B cell (primary cell): ENCODE measurements around the gene UBE2U. TPM values are rescaled to one million over a fixed set of nuclear protein-coding genes. Genes with fewer than 3 reads are reported as not detected.

Experiments
- ATAC-seq: fragments of 200-7000 bp; cut with Tn5 transposase; one replicate; pipeline ENCODE4 v1.10.0; 2021; ENCODE audit warnings: low read depth, mild to moderate bottlenecking, moderate number of reproducible peaks, moderate library complexity
- CTCF ChIA-PET: fragments of 350-600 bp; sonication (Branson Sonifier 250); formaldehyde crosslinking; loops from one replicate; lab custom pipeline; 2021; ENCODE audit warnings: antibody characterized with exemption, inconsistent platforms; lab: Charles Lee
- POLR2A ChIA-PET: fragments of 350-600 bp; sonication (Branson Sonifier 250); formaldehyde crosslinking; loops from one replicate; lab custom pipeline; 2021; ENCODE audit warnings: antibody characterized with exemption; lab: Charles Lee
- DNase-seq: peaks from one replicate; pipeline ENCODE4 v3.0.0; 2013
- H2AFZ ChIP-seq: 2 replicates; pipeline ENCODE4 v1.6.1; 2012; ENCODE audit warnings: mild to moderate bottlenecking, low read depth, low read length; ENCODE audit not compliant: insufficient read depth, poor library complexity, severe bottlenecking
- H3K27ac ChIP-seq, 2 donors: 1 replicate in 1 of 2; 2 replicates in 1 of 2; pipeline ENCODE4 v1.5.1; 2012 to 2013; ENCODE audit warnings: low read length in 2 of 2, mild to moderate bottlenecking in 2 of 2, moderate library complexity in 1 of 2
- H3K27me3 ChIP-seq, 4 experiments: fragments of 200-600 bp in 1 of 4; sonication (generic) in 1 of 4; replicated peaks in 1 of 4; 1 replicate in 2 of 4; 2 replicates in 2 of 4; pipeline versions ENCODE4 v1.6.1 to v1.7.0; 2013 to 2016; ENCODE audit warnings: low read length in 3 of 4, mild to moderate bottlenecking in 2 of 4, mixed read lengths in 1 of 4, moderate library complexity in 1 of 4; ENCODE audit not compliant: insufficient read depth in 4 of 4, control insufficient read depth in 3 of 4; ENCODE audit errors: control extremely low read depth in 1 of 4
- H3K36me3 ChIP-seq, 2 experiments: replicated peaks in 1 of 2; 1 replicate in 1 of 2; 2 replicates in 1 of 2; pipeline versions ENCODE4 v1.6.1 to v1.7.1; 2013; ENCODE audit warnings: low read length in 1 of 2; ENCODE audit not compliant: insufficient read depth in 2 of 2, control insufficient read depth in 1 of 2; ENCODE audit errors: control extremely low read depth in 1 of 2, extremely low read depth in 1 of 2
- H3K4me1 ChIP-seq, 2 donors: fragments of 200-600 bp in 1 of 2; sonication (generic) in 1 of 2; 1 replicate in 1 of 2; 2 replicates in 1 of 2; pipeline versions ENCODE4 v1.5.1 to v1.6.1; 2013 to 2017; ENCODE audit warnings: low read length in 2 of 2; ENCODE audit not compliant: control insufficient read depth in 2 of 2, insufficient read depth in 2 of 2
- H3K4me2 ChIP-seq: replicated peaks from 2 replicates; pipeline ENCODE3; 2012; ENCODE audit warnings: mild to moderate bottlenecking, low read depth, low read length; ENCODE audit not compliant: poor library complexity, severe bottlenecking
- H3K4me3 ChIP-seq, 5 experiments: fragments of 200-600 bp in 1 of 5; sonication (generic) in 1 of 5; 1 replicate in 3 of 5; 2 replicates in 2 of 5; pipeline versions ENCODE4 v1.5.1 to v1.7.0; 2011 to 2016; ENCODE audit warnings: low read length in 4 of 5, mild to moderate bottlenecking in 4 of 5, low read depth in 2 of 5, control low read depth in 1 of 5, moderate library complexity in 1 of 5; ENCODE audit not compliant: insufficient read depth in 1 of 5; ENCODE audit errors: control extremely low read depth in 1 of 5, extremely low read depth in 1 of 5
- H3K79me2 ChIP-seq: fragments of 200-600 bp; sonication (generic); one replicate; pipeline ENCODE4 v1.6.0; 2016; ENCODE audit warnings: low read length; ENCODE audit not compliant: control insufficient read depth, insufficient read depth
- H3K9ac ChIP-seq: fragments of 200-600 bp; sonication (generic); 2 replicates; pipeline ENCODE4 v1.6.1; 2017; ENCODE audit warnings: mild to moderate bottlenecking, low read length, moderate library complexity
- H3K9me3 ChIP-seq, 3 donors: one replicate each; pipeline versions ENCODE4 v1.6.1 to v1.7.1; 2013; ENCODE audit warnings: low read length in 2 of 3; ENCODE audit not compliant: control insufficient read depth in 2 of 3, insufficient read depth in 1 of 3; ENCODE audit errors: control extremely low read depth in 1 of 3
- H4K20me1 ChIP-seq: 2 replicates; pipeline ENCODE4 v1.6.0; 2012; ENCODE audit warnings: mild to moderate bottlenecking, low read length; ENCODE audit not compliant: insufficient read depth, control insufficient read depth, poor library complexity, severe bottlenecking
- H3K27ac Mint-ChIP-seq: one replicate; pipeline ENCODE4 v1.8.0; 2021; ENCODE audit warnings: mixed read lengths
- H3K27me3 Mint-ChIP-seq: one replicate; pipeline ENCODE4 v1.8.0; 2021; ENCODE audit warnings: mixed read lengths
- H3K4me1 Mint-ChIP-seq: one replicate; pipeline ENCODE4 v1.8.0; 2021; ENCODE audit warnings: mixed read lengths
- H3K4me3 Mint-ChIP-seq: one replicate; pipeline ENCODE4 v1.8.0; 2021; ENCODE audit warnings: mixed read lengths
- H3K9me3 Mint-ChIP-seq: one replicate; pipeline ENCODE4 v1.8.0; 2022; ENCODE audit warnings: mixed read lengths; ENCODE audit not compliant: insufficient read depth
- EZH2 ChIP-seq: IDR thresholded peaks from 2 replicates; pipeline ENCODE4 v1.6.1; 2012; ENCODE audit warnings: borderline replicate concordance, low read depth, mild to moderate bottlenecking, moderate library complexity, low read length; ENCODE audit not compliant: insufficient read depth, poor library complexity, severe bottlenecking
- WGBS: methylation state at CpG from one replicate; pipeline ENCODE4 v1.1.5; 2013; ENCODE audit warnings: missing lambda C conversion rate; ENCODE audit not compliant: insufficient coverage; 5-methylcytosine and 5-hydroxymethylcytosine counted together
- intact Hi-C: fragments of 100-400 bp; cut with micrococcal nuclease; formaldehyde crosslinking; loops from one replicate; pipeline ENCODE4 v1.10.0; 2022
- polyA plus RNA-seq: library from polyadenylated mRNA; depleted of rRNA; stranded (reverse); fragments of >200 nt; gene quantifications from 2 replicates; pipeline ENCODE4 v1.2.3, GENCODE V29; 2012
- total RNA-seq, 2 donors: library from RNA; stranded (reverse); fragments of 120-200 nt in 1 of 2; gene quantifications; 1 replicate in 1 of 2; 2 replicates in 1 of 2; pipeline versions ENCODE4 v1.2.3 to v1.2.4, GENCODE V29; 2013 to 2022
- TF ChIP-seq, protein P1 (sequence below): fragments of 200-600 bp; IDR thresholded peaks from one replicate; pipeline ENCODE4 v1.8.0; 2022; ENCODE audit warnings: antibody characterized with exemption, mild to moderate bottlenecking

UBE2U gene
- total and polyA plus RNA-seq, 2 donors (not counting 1 experiment from before 2014, with no cell fraction given): not detected

GRCh38 chr1:64212031-64212430 is 8.6 kb downstream of the UBE2U start:
- no peak for ATAC-seq
- Histone ChIP-seq H3K9me3 (no peaks in the 10 kb centered on the region), H3K79me2 (no peaks in the 10 kb centered on the region), H3K9ac (no peak overlapping the region), H3K4me2 (no peak overlapping the region), H3K36me3 (no peaks in the 10 kb centered on the region), H3K27ac (no peak overlapping the region), H2AFZ (no peak overlapping the region), H3K4me3 (no peak overlapping the region), H3K4me1 (no peaks in the 10 kb centered on the region), H4K20me1 (no peaks in the 10 kb centered on the region), H3K27me3 (no peaks in the 10 kb centered on the region)
- no peaks in the 10 kb centered on the region for H3K4me1 Mint-ChIP-seq
- DNase-seq: no peak
- no peak overlapping the region for H3K4me3 Mint-ChIP-seq
- intact Hi-C loops: no loop called here
- ChIA-PET CTCF (no interaction called here), POLR2A (no interaction called here)
- no peak overlapping the region for H3K27ac Mint-ChIP-seq
- no peaks in the 10 kb centered on the region for H3K9me3 Mint-ChIP-seq
- peaks cover 16% of the 10 kb centered on the region for H3K27me3 Mint-ChIP-seq
- TF ChIP-seq, protein P1, sequence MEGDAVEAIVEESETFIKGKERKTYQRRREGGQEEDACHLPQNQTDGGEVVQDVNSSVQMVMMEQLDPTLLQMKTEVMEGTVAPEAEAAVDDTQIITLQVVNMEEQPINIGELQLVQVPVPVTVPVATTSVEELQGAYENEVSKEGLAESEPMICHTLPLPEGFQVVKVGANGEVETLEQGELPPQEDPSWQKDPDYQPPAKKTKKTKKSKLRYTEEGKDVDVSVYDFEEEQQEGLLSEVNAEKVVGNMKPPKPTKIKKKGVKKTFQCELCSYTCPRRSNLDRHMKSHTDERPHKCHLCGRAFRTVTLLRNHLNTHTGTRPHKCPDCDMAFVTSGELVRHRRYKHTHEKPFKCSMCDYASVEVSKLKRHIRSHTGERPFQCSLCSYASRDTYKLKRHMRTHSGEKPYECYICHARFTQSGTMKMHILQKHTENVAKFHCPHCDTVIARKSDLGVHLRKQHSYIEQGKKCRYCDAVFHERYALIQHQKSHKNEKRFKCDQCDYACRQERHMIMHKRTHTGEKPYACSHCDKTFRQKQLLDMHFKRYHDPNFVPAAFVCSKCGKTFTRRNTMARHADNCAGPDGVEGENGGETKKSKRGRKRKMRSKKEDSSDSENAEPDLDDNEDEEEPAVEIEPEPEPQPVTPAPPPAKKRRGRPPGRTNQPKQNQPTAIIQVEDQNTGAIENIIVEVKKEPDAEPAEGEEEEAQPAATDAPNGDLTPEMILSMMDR: no peak
- TF ChIP-seq EZH2: no peak

DNA sequence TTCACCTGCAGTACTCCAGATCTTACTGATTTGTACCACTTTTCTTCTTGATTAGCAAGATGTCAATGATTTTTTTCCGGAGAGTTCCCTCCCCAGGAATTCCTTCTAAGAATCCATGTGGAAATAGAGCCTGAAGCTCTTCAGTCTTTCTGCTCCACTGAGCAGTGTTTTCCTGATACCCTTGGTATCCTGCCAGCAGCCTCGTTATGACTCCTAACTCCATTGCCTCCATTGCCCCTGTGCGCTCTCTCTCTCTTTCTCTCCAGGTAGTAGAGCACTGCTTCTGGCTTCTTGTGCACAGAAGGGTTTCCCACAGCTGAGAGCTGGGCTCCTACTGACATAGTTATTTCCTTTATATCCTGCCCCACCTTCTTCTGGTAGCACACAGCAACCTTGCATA is 12.2 kb downstream of the UBE2U start:
- Histone ChIP-seq H2AFZ (no peak overlapping the region), H3K9me3 (no peaks in the 10 kb centered on the region), H3K27me3 (no peaks in the 10 kb centered on the region), H3K79me2 (no peaks in the 10 kb centered on the region), H4K20me1 (no peaks in the 10 kb centered on the region), H3K9ac (no peak overlapping the region), H3K27ac (no peak overlapping the region), H3K4me1 (no peaks in the 10 kb centered on the region), H3K4me3 (no peak overlapping the region), H3K36me3 (no peaks in the 10 kb centered on the region), H3K4me2 (no peak overlapping the region)
- Mint-ChIP-seq H3K27me3 (peaks cover 17% of the 10 kb centered on the region), H3K27ac (no peak overlapping the region), H3K4me1 (no peaks in the 10 kb centered on the region), H3K4me3 (no peak overlapping the region), H3K9me3 (no peaks in the 10 kb centered on the region)
- DNase-seq (no peak), ATAC-seq (no peak)
- WGBS: 93% methylated on average over 3 of the region's 3 CpGs
- TF ChIP-seq, protein P1: no peak
- TF ChIP-seq EZH2: no peak
- ChIA-PET POLR2A (no interaction called here), CTCF (no interaction called here)
- intact Hi-C loops: no loop called here
